Astrocyte (in vitro differentiated cells and primary cell): Measurements from ENCODE around the gene HDAC11.

Experiments used
- CTCF ChIP-seq: IDR thresholded peaks from 2 replicates; pipeline ENCODE4 v1.5.1; 2011; ENCODE audit warnings: low read depth, mild to moderate bottlenecking, inconsistent platforms, low read length, moderate library complexity; ENCODE audit not compliant: insufficient read depth
- EZH2 ChIP-seq: IDR thresholded peaks from 2 replicates; pipeline ENCODE4 v1.6.1; 2012; ENCODE audit warnings: mild to moderate bottlenecking, low read length, inconsistent platforms; ENCODE audit not compliant: insufficient read depth

GRCh38 chr3:13539292-13539638 lies 59.2 kb downstream of the HDAC11 start:
- TF ChIP-seq CTCF = no peak
- no peak for TF ChIP-seq EZH2
